Fibroblast of villous mesenchyme (primary cell): Measurements from ENCODE around the gene SERPINE3. TPM values are rescaled to one million over a fixed set of nuclear protein-coding genes. Genes with fewer than 3 reads are reported as not detected.

Source experiments
- DNase-seq: peaks from one replicate; pipeline ENCODE4 v3.0.0-alpha.2; 2010; ENCODE audit warnings: low read depth
- H3K4me3 ChIP-seq: 2 replicates; pipeline ENCODE4 v1.5.1; 2011; ENCODE audit warnings: low read depth, mild to moderate bottlenecking, low read length
- total RNA-seq: library from RNA; depleted of rRNA; stranded (reverse); fragments of >200 nt; gene quantifications from 2 replicates; pipeline ENCODE4 v1.2.3, GENCODE V29; 2012
- TF ChIP-seq, protein P1 (sequence below): IDR thresholded peaks from 2 replicates; pipeline ENCODE4 v1.5.1; 2012; ENCODE audit warnings: low read depth, mild to moderate bottlenecking, low read length; ENCODE audit not compliant: insufficient read depth

The SERPINE3 gene
- total RNA-seq, 1 donor, result not detected

DNA sequence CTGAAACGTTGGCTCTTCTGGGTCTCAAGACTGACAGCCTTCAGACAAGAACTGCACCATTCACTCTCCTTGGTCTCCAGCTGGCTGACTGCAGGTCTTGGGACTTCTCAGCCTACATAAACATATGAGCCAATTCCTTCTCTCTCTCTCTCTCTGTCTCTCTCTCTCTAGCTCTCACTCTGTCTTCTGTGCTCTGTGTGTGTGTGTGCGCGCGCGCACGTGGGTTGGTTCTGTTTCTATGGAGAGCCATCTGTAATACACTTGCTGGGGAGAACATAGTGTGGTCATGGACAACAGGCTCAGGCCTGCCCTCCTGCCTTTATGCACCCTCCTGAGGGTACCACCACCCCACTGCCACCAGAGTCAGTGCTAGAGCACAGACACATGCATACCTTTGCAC, 13.7 kb upstream of the SERPINE3 start:
- TF ChIP-seq, protein P1, sequence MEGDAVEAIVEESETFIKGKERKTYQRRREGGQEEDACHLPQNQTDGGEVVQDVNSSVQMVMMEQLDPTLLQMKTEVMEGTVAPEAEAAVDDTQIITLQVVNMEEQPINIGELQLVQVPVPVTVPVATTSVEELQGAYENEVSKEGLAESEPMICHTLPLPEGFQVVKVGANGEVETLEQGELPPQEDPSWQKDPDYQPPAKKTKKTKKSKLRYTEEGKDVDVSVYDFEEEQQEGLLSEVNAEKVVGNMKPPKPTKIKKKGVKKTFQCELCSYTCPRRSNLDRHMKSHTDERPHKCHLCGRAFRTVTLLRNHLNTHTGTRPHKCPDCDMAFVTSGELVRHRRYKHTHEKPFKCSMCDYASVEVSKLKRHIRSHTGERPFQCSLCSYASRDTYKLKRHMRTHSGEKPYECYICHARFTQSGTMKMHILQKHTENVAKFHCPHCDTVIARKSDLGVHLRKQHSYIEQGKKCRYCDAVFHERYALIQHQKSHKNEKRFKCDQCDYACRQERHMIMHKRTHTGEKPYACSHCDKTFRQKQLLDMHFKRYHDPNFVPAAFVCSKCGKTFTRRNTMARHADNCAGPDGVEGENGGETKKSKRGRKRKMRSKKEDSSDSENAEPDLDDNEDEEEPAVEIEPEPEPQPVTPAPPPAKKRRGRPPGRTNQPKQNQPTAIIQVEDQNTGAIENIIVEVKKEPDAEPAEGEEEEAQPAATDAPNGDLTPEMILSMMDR, result no peak
- H3K4me3 ChIP-seq, result no peak overlapping the region
- DNase-seq, result no peak

DNA sequence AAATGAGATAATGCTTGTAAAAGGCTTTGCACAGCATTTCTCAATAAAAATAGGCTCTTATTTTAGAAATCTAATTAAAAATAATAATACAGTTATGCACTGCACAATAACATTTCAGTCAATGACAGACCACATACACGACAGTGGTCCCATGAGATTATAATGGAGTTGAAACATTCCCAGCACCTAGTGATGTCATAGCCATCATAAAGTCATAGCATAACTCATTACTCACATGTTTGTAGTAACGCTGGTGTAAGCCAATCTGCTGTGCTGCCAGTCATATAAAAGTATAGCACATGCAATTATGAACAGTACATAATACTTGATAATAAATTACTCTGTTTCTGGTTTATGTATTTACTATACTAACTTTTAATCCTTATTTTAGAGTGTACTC, 12.7 kb upstream of the SERPINE3 start:
- H3K4me3 ChIP-seq, result no peak overlapping the region
- no peak for DNase-seq
- TF ChIP-seq, protein P1, result no peak

DNA sequence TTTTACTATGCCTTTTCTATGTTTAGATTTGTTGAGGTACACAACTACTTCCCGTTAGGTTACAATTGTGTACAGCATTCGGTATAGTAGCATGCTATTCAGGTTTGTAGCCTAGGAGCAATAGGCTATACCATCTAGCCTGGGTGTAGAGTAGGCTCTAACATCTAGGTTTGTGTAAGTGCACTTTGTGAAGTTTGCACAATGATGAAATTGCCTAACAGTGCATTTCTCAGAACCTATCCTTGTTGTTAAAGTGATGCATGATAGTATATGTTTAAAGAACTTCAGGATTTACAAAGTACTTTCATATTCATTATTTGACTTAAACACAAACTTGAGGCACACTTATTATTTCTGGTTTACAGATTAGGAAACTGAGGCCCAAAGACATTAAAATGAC, 11.5 kb upstream of the SERPINE3 start:
- DNase-seq, result no peak
- TF ChIP-seq, protein P1, result no peak

DNA sequence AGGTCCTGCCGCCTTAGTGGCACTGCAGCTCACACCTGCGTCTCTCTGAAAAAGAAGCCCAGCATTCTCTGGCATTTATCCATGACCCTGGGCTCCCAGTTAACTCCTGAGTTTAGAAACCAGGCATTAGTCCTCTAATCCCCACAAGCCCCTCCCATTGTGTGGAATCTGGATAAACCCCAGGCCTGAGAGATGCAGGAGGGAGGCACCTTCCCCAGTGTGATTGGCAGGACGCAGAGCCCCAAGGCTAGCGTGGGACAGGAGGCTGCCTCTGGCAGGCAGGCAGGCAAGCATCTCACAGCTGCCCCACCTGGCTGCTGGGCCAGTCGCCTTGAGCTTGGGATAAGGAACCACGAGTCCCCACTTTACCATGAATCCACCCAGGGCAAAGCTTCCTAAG, 11.0 kb upstream of the SERPINE3 start:
- no peak for DNase-seq
- TF ChIP-seq, protein P1, result no peak
- no peak overlapping the region for H3K4me3 ChIP-seq

More for the DNA sequence above, 11.5 kb upstream of the SERPINE3 start:
- H3K4me3 ChIP-seq, result no peak overlapping the region

DNA sequence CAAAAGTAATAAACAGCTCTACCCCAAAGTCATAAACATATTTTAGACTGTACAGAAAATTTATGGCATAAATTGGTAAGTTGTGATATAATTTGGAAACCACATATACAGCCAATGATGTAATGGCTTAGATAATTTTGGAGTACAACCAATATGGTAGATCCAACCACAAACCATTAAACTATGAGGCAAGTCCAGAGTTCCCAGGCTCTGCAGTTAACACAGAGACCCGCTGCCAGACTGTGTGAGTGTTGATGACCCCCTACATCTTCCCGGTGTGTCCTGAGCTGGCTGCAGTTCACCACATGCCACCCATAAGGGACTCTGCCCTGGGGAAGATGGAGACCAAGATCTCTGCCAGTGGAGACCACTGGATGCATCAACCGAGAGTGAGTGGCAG, 9.9 kb upstream of the SERPINE3 start:
- DNase-seq, result no peak
- TF ChIP-seq, protein P1, result no peak
- no peak overlapping the region for H3K4me3 ChIP-seq

DNA sequence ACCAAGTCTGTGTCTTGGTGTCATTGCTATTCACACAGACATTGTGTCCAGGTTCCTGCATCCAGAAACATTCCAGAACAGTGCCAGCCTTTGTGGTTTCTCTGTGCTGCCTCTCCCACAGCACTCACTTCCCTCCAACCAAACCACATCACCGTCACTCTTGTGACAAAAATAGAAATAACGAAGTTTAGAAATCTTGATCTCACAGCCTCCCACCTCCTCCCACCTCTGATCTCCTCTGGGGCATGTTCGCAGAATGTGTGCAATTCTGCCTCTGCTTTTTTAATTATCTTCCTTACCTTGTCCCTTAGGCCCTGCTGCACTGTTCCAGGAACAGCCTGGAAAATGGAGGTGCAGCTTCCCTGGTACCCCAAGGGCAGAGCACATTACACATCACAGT, 8.7 kb upstream of the SERPINE3 start:
- DNase-seq, result peak; percentile 23
- TF ChIP-seq, protein P1, result no peak
- no peak overlapping the region for H3K4me3 ChIP-seq

DNA sequence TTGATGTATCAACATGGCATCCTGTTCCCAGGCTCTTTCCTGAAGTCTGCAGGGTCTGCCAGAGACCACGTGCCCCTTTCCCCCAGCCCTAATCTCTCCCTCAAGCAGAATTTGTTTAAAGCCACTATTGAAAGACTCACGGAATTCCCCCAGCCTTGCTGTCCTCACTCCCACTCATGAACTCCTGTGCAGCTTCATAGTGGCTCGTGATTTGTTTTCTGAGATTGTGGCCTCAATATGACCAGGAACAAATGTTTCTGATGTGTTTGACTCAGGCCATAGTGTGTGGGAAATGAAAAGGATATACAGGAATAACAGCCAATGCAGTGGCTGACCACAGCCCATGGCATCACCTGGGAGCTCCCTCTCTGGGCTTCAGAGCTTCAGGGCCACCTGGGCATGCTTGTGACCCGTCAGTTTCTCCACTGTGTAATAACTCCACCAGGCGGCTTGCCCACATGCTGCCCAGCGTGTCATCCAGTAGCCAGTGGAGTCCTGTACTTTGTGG, 8.1 kb upstream of the SERPINE3 start:
- peak; percentile 24 for DNase-seq
- TF ChIP-seq, protein P1, result no peak
- H3K4me3 ChIP-seq, result no peak overlapping the region
